Fibroblast of lung (primary cell): ENCODE results near the gene GRHL3. TPM values are rescaled to one million over a fixed set of nuclear protein-coding genes. Genes with fewer than 3 reads are reported as not detected.

Source experiments
- DNase-seq, 2 donors: peaks; one replicate each; pipeline versions ENCODE4 v3.0.0 to v3.0.0-alpha.2; 2010; ENCODE audit warnings: low read depth in 2 of 2
- H2AFZ ChIP-seq: 2 replicates; pipeline ENCODE4 v1.5.1; 2012; ENCODE audit warnings: low read length, control low read depth, inconsistent platforms
- H3K27ac ChIP-seq: 2 replicates; pipeline ENCODE4 v1.5.1; 2011; ENCODE audit warnings: low read length, control low read depth; ENCODE audit not compliant: insufficient read depth
- H3K27me3 ChIP-seq: 2 replicates; pipeline ENCODE4 v1.5.1; 2011; ENCODE audit warnings: mild to moderate bottlenecking, low read length; ENCODE audit not compliant: control insufficient read depth, insufficient read depth
- H3K36me3 ChIP-seq: 2 replicates; pipeline ENCODE4 v1.5.1; 2011; ENCODE audit warnings: low read length; ENCODE audit not compliant: control insufficient read depth, insufficient read depth
- H3K4me1 ChIP-seq: 2 replicates; pipeline ENCODE4 v1.5.1; 2011; ENCODE audit warnings: low read length; ENCODE audit not compliant: control insufficient read depth, insufficient read depth; ENCODE audit errors: extremely low read depth
- H3K4me2 ChIP-seq: 2 replicates; pipeline ENCODE4 v1.5.1; 2011; ENCODE audit warnings: low read length, control low read depth; ENCODE audit not compliant: insufficient read depth; ENCODE audit errors: extremely low read depth
- H3K4me3 ChIP-seq, 4 experiments: fragments of 200-600 bp in 1 of 4; sonication (generic) in 1 of 4; replicated peaks in 1 of 4; 2 replicates each; pipeline ENCODE4 v1.5.1; 2011 to 2016; ENCODE audit warnings: low read length in 4 of 4, low read depth in 3 of 4, mild to moderate bottlenecking in 3 of 4, control low read depth in 2 of 4, inconsistent platforms in 1 of 4, mixed read lengths in 1 of 4; ENCODE audit not compliant: insufficient read depth in 1 of 4; ENCODE audit errors: control extremely low read depth in 1 of 4
- H3K79me2 ChIP-seq: 2 replicates; pipeline ENCODE4 v1.5.1; 2012; ENCODE audit warnings: mild to moderate bottlenecking, low read length, inconsistent platforms; ENCODE audit not compliant: control insufficient read depth, insufficient read depth
- H3K9ac ChIP-seq: 2 replicates; pipeline ENCODE4 v1.5.1; 2011; ENCODE audit warnings: mild to moderate bottlenecking, low read length, control low read depth; ENCODE audit not compliant: insufficient read depth
- H3K9me3 ChIP-seq: 2 replicates; pipeline ENCODE4 v1.5.1; 2012; ENCODE audit warnings: low read depth, low read length; ENCODE audit not compliant: control insufficient read depth, insufficient read depth
- H4K20me1 ChIP-seq: 2 replicates; pipeline ENCODE4 v1.5.1; 2011; ENCODE audit warnings: low read length; ENCODE audit not compliant: control insufficient read depth, insufficient read depth; ENCODE audit errors: extremely low read depth
- CTCF ChIP-seq, 2 donors: IDR thresholded peaks in 1 of 2; conservative IDR thresholded peaks in 1 of 2; 1 replicate in 1 of 2; 2 replicates in 1 of 2; pipeline ENCODE4 v1.5.1; 2011 to 2012; ENCODE audit warnings: low read length in 2 of 2, control low read depth in 1 of 2, inconsistent platforms in 1 of 2, low read depth in 1 of 2, mild to moderate bottlenecking in 1 of 2
- EZH2 ChIP-seq: IDR thresholded peaks from 2 replicates; pipeline ENCODE4 v1.5.1; 2012; ENCODE audit warnings: low read length, control low read depth, mild to moderate bottlenecking; ENCODE audit errors: missing control alignments
- polyA plus RNA-seq, 2 donors: library from polyadenylated mRNA; depleted of rRNA in 1 of 2; stranded (reverse) in 1 of 2; unstranded in 1 of 2; fragments of >200 nt; gene quantifications; 2 replicates each; pipeline ENCODE4 v1.2.1, GENCODE V29; 2011 to 2012; ENCODE audit warnings: missing spikeins in 1 of 2
- total RNA-seq: library from RNA; depleted of rRNA; stranded (reverse); fragments of >200 nt; gene quantifications from 2 replicates; pipeline ENCODE4 v1.2.1, GENCODE V29; 2014

GRHL3 gene
- total and polyA plus RNA-seq, 2 donors (not counting 1 experiment from before 2014, with no cell fraction given), result 0.03 TPM; not detected in 1

GRCh38 chr1:24339996-24340395 lies 20.8 kb downstream of the GRHL3 start:
- H3K9ac ChIP-seq, result no peak overlapping the region
- no peak overlapping the region for H3K4me3 ChIP-seq
- no peak for DNase-seq
- no peaks in the 10 kb centered on the region for H3K79me2 ChIP-seq
- H3K27ac ChIP-seq, result no peak overlapping the region
- no peaks in the 10 kb centered on the region for H3K9me3 ChIP-seq
- no peaks in the 10 kb centered on the region for H3K4me1 ChIP-seq
- H3K4me2 ChIP-seq, result no peak overlapping the region
- H2AFZ ChIP-seq, result no peak overlapping the region
- TF ChIP-seq CTCF (conservative IDR thresholded peaks at IDR 0.05 in 1 of 2, IDR thresholded peaks at IDR 0.05 in 1 of 2; ENCODE audit: low read depth in 1 of 2, low read length in 2 of 2), result no peak
- TF ChIP-seq EZH2, result no peak
- H3K36me3 ChIP-seq, result no peaks in the 10 kb centered on the region
- H3K27me3 ChIP-seq, result peaks cover 6% of the 10 kb centered on the region
- H4K20me1 ChIP-seq, result no peaks in the 10 kb centered on the region

- no peak overlapping the region for H3K4me3 ChIP-seq
- no peak for DNase-seq
- no peak overlapping the region for H3K27ac ChIP-seq
- H3K36me3 ChIP-seq, result no peaks in the 10 kb centered on the region
- no peak overlapping the region for H2AFZ ChIP-seq
- no peaks in the 10 kb centered on the region for H3K4me1 ChIP-seq
- H4K20me1 ChIP-seq, result no peaks in the 10 kb centered on the region
- peaks cover 6% of the 10 kb centered on the region for H3K27me3 ChIP-seq
- H3K4me2 ChIP-seq, result no peak overlapping the region
- no peak overlapping the region for H3K9ac ChIP-seq
- H3K9me3 ChIP-seq, result no peaks in the 10 kb centered on the region
- TF ChIP-seq EZH2 (no peak), CTCF (conservative IDR thresholded peaks at IDR 0.05 in 1 of 2, IDR thresholded peaks at IDR 0.05 in 1 of 2; ENCODE audit: low read depth in 1 of 2, low read length in 2 of 2) (no peak)
- H3K79me2 ChIP-seq, result no peaks in the 10 kb centered on the region
These were observed 21.6 kb downstream of the GRHL3 start for GRCh38 chr1:24340770-24341169.

GRCh38 chr1:24341260-24341659 lies 22.1 kb downstream of the GRHL3 start:
- H3K79me2 ChIP-seq, result no peaks in the 10 kb centered on the region
- no peak overlapping the region for H3K4me2 ChIP-seq
- H3K27ac ChIP-seq, result no peak overlapping the region
- no peaks in the 10 kb centered on the region for H3K4me1 ChIP-seq
- H3K36me3 ChIP-seq, result no peaks in the 10 kb centered on the region
- no peak overlapping the region for H3K4me3 ChIP-seq
- peaks cover 6% of the 10 kb centered on the region for H3K27me3 ChIP-seq
- no peak for DNase-seq
- no peak for TF ChIP-seq EZH2
- TF ChIP-seq CTCF (conservative IDR thresholded peaks at IDR 0.05 in 1 of 2, IDR thresholded peaks at IDR 0.05 in 1 of 2; ENCODE audit: low read depth in 1 of 2, low read length in 2 of 2), result no peak
- no peak overlapping the region for H2AFZ ChIP-seq
- no peaks in the 10 kb centered on the region for H3K9me3 ChIP-seq
- no peaks in the 10 kb centered on the region for H4K20me1 ChIP-seq
- H3K9ac ChIP-seq, result no peak overlapping the region
